HepG2 (cell line): ENCODE results near the gene PPP1R13L. TPM values are rescaled to one million over a fixed set of nuclear protein-coding genes. Genes with fewer than 3 reads are reported as not detected.

ENCODE experiments used
- CC2D1A ChIP-seq: sonication (generic); formaldehyde crosslinking; IDR thresholded peaks from 2 replicates; pipeline ENCODE4 v1.8.1; 2023; ENCODE audit warnings: mild to moderate bottlenecking, missing genetic modification reagents
- EP300 ChIP-seq, 3 experiments: sonication (generic) in 1 of 3; formaldehyde crosslinking in 1 of 3; IDR thresholded peaks; 2 replicates each; pipeline versions ENCODE4 v1.5.1 to v1.6.1; 2011 to 2020; ENCODE audit warnings: low read depth in 2 of 3, low read length in 2 of 3, borderline replicate concordance in 1 of 3, improper control_type of control experiment in 1 of 3, mild to moderate bottlenecking in 1 of 3, missing genetic modification reagents in 1 of 3, moderate library complexity in 1 of 3
- ETS1 ChIP-seq: sonication (generic); formaldehyde crosslinking; IDR thresholded peaks from 2 replicates; pipeline ENCODE4 v1.4.0; 2020; ENCODE audit warnings: missing genetic modification reagents
- HMG20A ChIP-seq: IDR thresholded peaks from 2 replicates; pipeline ENCODE4 v1.6.1; 2016; ENCODE audit warnings: borderline replicate concordance
- POGZ ChIP-seq: sonication (generic); formaldehyde crosslinking; IDR thresholded peaks from 2 replicates; pipeline ENCODE4 v1.4.0; 2020; ENCODE audit warnings: mild to moderate bottlenecking, missing genetic modification reagents
- REST ChIP-seq, 2 experiments: IDR thresholded peaks; 2 replicates each; pipeline ENCODE4 v1.6.1; 2011 to 2012; ENCODE audit warnings: low read length in 2 of 2, borderline replicate concordance in 1 of 2, low read depth in 1 of 2, mild to moderate bottlenecking in 1 of 2, moderate library complexity in 1 of 2
- ZNF124 ChIP-seq: sonication (generic); formaldehyde crosslinking; IDR thresholded peaks from 2 replicates; pipeline ENCODE4 v1.4.0; 2020; ENCODE audit warnings: missing genetic modification reagents
- ZNF263 ChIP-seq: sonication (generic); formaldehyde crosslinking; IDR thresholded peaks from 2 replicates; pipeline ENCODE4 v1.4.0; 2020; ENCODE audit warnings: missing genetic modification reagents
- ZNF264 ChIP-seq: sonication (generic); formaldehyde crosslinking; IDR thresholded peaks from 2 replicates; pipeline ENCODE4 v1.4.0; 2020; ENCODE audit warnings: missing genetic modification reagents
- ZNF790 ChIP-seq: sonication (generic); formaldehyde crosslinking; IDR thresholded peaks from 2 replicates; pipeline ENCODE4 v1.8.0; 2022; ENCODE audit warnings: missing genetic modification reagents, mild to moderate bottlenecking, borderline replicate concordance
- polyA plus RNA-seq, 8 experiments: library from polyadenylated mRNA; depleted of rRNA in 3 of 8; stranded (reverse) in 7 of 8; unstranded in 1 of 8; fragments of >200 nt; fragmentation: Illumina TruSeq in 4 of 8; extraction: Trizol in 4 of 8; gene quantifications; 2 replicates each; pipeline versions ENCODE4 v1.2.1 to v1.2.3, GENCODE V29; 2011 to 2016; ENCODE audit warnings: low read depth in 4 of 8, missing spikeins in 1 of 8, mixed read lengths in 1 of 8; ENCODE audit not compliant: insufficient read depth in 1 of 8
- total RNA-seq, 5 experiments: library from RNA; depleted of rRNA; stranded (reverse); fragments of >200 nt; fragmentation: Illumina TruSeq; extraction: Trizol; gene quantifications; 2 replicates each; pipeline ENCODE4 v1.2.3, GENCODE V29; 2016; ENCODE audit warnings: low read depth in 1 of 5
- TF ChIP-seq, protein P1 (sequence below): sonication (generic); formaldehyde crosslinking; conservative IDR thresholded peaks from 2 replicates; pipeline ENCODE4 v1.8.1; 2023; ENCODE audit warnings: missing genetic modification reagents
- TF ChIP-seq, protein P2 (sequence below): sonication (generic); formaldehyde crosslinking; IDR thresholded peaks from 2 replicates; pipeline ENCODE4 v1.4.0; 2020; ENCODE audit warnings: mild to moderate bottlenecking, missing genetic modification reagents, borderline replicate concordance
- TF ChIP-seq, protein P3 (sequence below): sonication (generic); formaldehyde crosslinking; conservative IDR thresholded peaks from 2 replicates; pipeline ENCODE4 v1.4.0; 2020; ENCODE audit warnings: missing genetic modification reagents

The PPP1R13L gene
- total and polyA plus RNA-seq, 2 of the 13 experiments (the other 11 are each of a cell fraction or from before 2014, with no cell fraction given) = 1.3 to 6.6 TPM

DNA sequence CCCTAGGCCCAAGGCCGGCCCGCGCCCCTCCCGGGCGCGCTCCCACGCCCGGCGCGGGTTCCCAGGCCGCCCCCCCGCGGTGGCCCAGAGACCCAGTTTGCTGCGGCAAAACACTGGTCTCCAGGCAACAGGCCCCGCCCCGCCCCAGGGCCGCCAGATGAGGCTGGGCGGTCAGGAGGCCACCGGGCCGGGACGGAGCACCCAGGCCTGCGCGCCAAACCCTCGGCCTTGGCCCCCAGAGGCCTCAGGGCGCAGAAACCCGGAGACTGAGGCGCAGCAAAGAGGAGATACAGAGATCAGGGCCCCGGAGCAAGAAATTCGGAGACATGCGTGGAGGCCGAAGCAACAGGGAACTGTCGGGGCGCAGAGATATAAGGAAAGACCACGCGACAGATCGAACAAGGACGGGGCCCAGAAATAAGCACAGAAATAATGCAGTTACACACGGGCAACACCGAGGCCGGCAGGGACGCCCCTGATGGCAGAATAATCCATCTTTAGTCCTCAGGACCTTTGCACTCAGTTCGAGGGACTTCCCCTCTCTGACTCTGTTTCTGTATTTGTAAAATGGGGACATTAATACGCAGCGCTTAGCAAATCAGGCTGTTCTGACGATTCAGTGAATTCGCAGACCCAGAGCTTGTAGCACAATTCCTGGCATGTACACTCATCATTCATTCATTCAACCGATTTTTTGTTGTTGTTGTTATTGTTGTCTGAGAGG is 39.6 kb upstream of the PPP1R13L start (continued):
- TF ChIP-seq, protein P1, sequence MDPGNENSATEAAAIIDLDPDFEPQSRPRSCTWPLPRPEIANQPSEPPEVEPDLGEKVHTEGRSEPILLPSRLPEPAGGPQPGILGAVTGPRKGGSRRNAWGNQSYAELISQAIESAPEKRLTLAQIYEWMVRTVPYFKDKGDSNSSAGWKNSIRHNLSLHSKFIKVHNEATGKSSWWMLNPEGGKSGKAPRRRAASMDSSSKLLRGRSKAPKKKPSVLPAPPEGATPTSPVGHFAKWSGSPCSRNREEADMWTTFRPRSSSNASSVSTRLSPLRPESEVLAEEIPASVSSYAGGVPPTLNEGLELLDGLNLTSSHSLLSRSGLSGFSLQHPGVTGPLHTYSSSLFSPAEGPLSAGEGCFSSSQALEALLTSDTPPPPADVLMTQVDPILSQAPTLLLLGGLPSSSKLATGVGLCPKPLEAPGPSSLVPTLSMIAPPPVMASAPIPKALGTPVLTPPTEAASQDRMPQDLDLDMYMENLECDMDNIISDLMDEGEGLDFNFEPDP (CRISPR knock-in tag) = no peak
- no peak for TF ChIP-seq POGZ (CRISPR knock-in tag)
- no peak for TF ChIP-seq ZNF264 (CRISPR knock-in tag)
- no peak for TF ChIP-seq ZNF263 (CRISPR knock-in tag)
- 0 out of 4 replicates have a peak, but pooled peaks have one; percentile 5 to 26 for TF ChIP-seq EP300 (IDR thresholded peaks at IDR 0.05; ENCODE audit: low read depth in 2 of 2, low read length in 2 of 2)
- no peak for TF ChIP-seq EP300 (CRISPR knock-in tag; IDR thresholded peaks at IDR 0.05; ENCODE audit: borderline replicate concordance)
- no peak for TF ChIP-seq ETS1 (CRISPR knock-in tag)
- no peak for TF ChIP-seq REST (IDR thresholded peaks at IDR 0.05; ENCODE audit: borderline replicate concordance in 1 of 2, low read depth in 1 of 2, low read length in 2 of 2)
- TF ChIP-seq, protein P2, sequence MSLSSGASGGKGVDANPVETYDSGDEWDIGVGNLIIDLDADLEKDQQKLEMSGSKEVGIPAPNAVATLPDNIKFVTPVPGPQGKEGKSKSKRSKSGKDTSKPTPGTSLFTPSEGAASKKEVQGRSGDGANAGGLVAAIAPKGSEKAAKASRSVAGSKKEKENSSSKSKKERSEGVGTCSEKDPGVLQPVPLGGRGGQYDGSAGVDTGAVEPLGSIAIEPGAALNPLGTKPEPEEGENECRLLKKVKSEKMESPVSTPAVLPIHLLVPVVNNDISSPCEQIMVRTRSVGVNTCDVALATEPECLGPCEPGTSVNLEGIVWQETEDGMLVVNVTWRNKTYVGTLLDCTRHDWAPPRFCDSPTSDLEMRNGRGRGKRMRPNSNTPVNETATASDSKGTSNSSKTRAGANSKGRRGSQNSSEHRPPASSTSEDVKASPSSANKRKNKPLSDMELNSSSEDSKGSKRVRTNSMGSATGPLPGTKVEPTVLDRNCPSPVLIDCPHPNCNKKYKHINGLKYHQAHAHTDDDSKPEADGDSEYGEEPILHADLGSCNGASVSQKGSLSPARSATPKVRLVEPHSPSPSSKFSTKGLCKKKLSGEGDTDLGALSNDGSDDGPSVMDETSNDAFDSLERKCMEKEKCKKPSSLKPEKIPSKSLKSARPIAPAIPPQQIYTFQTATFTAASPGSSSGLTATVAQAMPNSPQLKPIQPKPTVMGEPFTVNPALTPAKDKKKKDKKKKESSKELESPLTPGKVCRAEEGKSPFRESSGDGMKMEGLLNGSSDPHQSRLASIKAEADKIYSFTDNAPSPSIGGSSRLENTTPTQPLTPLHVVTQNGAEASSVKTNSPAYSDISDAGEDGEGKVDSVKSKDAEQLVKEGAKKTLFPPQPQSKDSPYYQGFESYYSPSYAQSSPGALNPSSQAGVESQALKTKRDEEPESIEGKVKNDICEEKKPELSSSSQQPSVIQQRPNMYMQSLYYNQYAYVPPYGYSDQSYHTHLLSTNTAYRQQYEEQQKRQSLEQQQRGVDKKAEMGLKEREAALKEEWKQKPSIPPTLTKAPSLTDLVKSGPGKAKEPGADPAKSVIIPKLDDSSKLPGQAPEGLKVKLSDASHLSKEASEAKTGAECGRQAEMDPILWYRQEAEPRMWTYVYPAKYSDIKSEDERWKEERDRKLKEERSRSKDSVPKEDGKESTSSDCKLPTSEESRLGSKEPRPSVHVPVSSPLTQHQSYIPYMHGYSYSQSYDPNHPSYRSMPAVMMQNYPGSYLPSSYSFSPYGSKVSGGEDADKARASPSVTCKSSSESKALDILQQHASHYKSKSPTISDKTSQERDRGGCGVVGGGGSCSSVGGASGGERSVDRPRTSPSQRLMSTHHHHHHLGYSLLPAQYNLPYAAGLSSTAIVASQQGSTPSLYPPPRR = no peak
- no peak for TF ChIP-seq CC2D1A (CRISPR knock-in tag)
- TF ChIP-seq HMG20A (CRISPR knock-in tag) = no peak
- TF ChIP-seq ZNF124 (CRISPR knock-in tag) = no peak
- no peak for TF ChIP-seq ZNF790 (CRISPR knock-in tag)
- TF ChIP-seq, protein P3, sequence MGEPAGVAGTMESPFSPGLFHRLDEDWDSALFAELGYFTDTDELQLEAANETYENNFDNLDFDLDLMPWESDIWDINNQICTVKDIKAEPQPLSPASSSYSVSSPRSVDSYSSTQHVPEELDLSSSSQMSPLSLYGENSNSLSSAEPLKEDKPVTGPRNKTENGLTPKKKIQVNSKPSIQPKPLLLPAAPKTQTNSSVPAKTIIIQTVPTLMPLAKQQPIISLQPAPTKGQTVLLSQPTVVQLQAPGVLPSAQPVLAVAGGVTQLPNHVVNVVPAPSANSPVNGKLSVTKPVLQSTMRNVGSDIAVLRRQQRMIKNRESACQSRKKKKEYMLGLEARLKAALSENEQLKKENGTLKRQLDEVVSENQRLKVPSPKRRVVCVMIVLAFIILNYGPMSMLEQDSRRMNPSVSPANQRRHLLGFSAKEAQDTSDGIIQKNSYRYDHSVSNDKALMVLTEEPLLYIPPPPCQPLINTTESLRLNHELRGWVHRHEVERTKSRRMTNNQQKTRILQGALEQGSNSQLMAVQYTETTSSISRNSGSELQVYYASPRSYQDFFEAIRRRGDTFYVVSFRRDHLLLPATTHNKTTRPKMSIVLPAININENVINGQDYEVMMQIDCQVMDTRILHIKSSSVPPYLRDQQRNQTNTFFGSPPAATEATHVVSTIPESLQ (CRISPR knock-in tag) = no peak
